Erythroblast (primary cell): ENCODE data around the gene ITGA2.

Experiments
- GATA1 ChIP-seq: IDR thresholded peaks from 2 replicates; pipeline ENCODE4 v1.6.1; 2011; ENCODE audit warnings: low read depth, mild to moderate bottlenecking, control low read depth, low read length, moderate library complexity
- POLR2A ChIP-seq: IDR thresholded peaks from 2 replicates; pipeline ENCODE4 v1.6.1; 2011; ENCODE audit warnings: mild to moderate bottlenecking, low read length

- no peak for TF ChIP-seq POLR2A
- no peak for TF ChIP-seq GATA1
Observed at GRCh38 chr5:52996979-52997378, 7.8 kb downstream of the ITGA2 start.
